Hepatocyte (in vitro differentiated cells): ENCODE measurements around the gene H2AZ1. TPM values are rescaled to one million over a fixed set of nuclear protein-coding genes. Genes with fewer than 3 reads are reported as not detected.

ENCODE experiments used
- DNase-seq: peaks from one replicate; pipeline ENCODE4 v3.0.0-alpha.2; 2016; ENCODE audit warnings: low spot score
- H2AFZ ChIP-seq: fragments of 200-600 bp; sonication (generic); 2 replicates; pipeline ENCODE4 v1.6.0; 2016; ENCODE audit warnings: antibody characterized with exemption, mild to moderate bottlenecking
- H3K27ac ChIP-seq: fragments of 200-600 bp; sonication (generic); 2 replicates; pipeline ENCODE4 v1.5.1; 2016; ENCODE audit warnings: mild to moderate bottlenecking
- H3K27me3 ChIP-seq: fragments of 200-600 bp; sonication (generic); 2 replicates; pipeline ENCODE4 v1.6.1; 2016
- H3K36me3 ChIP-seq: fragments of 200-600 bp; sonication (generic); replicated peaks from 2 replicates; pipeline ENCODE4 v1.5.1; 2016; ENCODE audit warnings: low read depth; ENCODE audit not compliant: insufficient read depth
- H3K4me1 ChIP-seq: fragments of 200-600 bp; sonication (generic); 2 replicates; pipeline ENCODE4 v1.5.1; 2016; ENCODE audit warnings: mild to moderate bottlenecking, moderate library complexity; ENCODE audit not compliant: insufficient read depth
- H3K4me2 ChIP-seq: fragments of 200-600 bp; sonication (generic); 2 replicates; pipeline ENCODE4 v1.6.0; 2016
- H3K4me3 ChIP-seq: fragments of 200-600 bp; sonication (generic); 2 replicates; pipeline ENCODE4 v1.5.1; 2016; ENCODE audit warnings: mild to moderate bottlenecking
- H3K79me2 ChIP-seq: fragments of 200-600 bp; sonication (generic); 2 replicates; pipeline ENCODE4 v1.6.0; 2017; ENCODE audit warnings: mild to moderate bottlenecking
- H3K9me2 ChIP-seq: fragments of 200-600 bp; sonication (generic); replicated peaks from 2 replicates; pipeline ENCODE4 v1.6.0; 2017; ENCODE audit warnings: mild to moderate bottlenecking; ENCODE audit not compliant: insufficient read depth
- H3K9me3 ChIP-seq: fragments of 200-600 bp; sonication (generic); 2 replicates; pipeline ENCODE4 v1.5.1; 2016; ENCODE audit warnings: low read depth, mild to moderate bottlenecking
- H4K20me1 ChIP-seq: fragments of 200-600 bp; sonication (generic); 2 replicates; pipeline ENCODE4 v1.6.0; 2016; ENCODE audit warnings: mild to moderate bottlenecking; ENCODE audit not compliant: insufficient read depth, poor library complexity, severe bottlenecking
- EZH2 ChIP-seq: fragments of 200-600 bp; sonication (generic); IDR thresholded peaks from 2 replicates; pipeline ENCODE4 v1.6.1; 2016; ENCODE audit warnings: antibody characterized with exemption, mild to moderate bottlenecking, borderline replicate concordance
- EZH2phosphoT487 ChIP-seq: fragments of 200-600 bp; sonication (generic); IDR thresholded peaks from one replicate; pipeline ENCODE4 v1.6.1; 2018; ENCODE audit warnings: antibody characterized with exemption, mild to moderate bottlenecking, low read depth, moderate library complexity; ENCODE audit not compliant: unreplicated experiment, severe bottlenecking
- WGBS: methylation state at CpG from one replicate; pipeline ENCODE4 v1.1.6; 2016; ENCODE audit warnings: low lambda C conversion rate; ENCODE audit errors: missing lambda C conversion rate; 5-methylcytosine and 5-hydroxymethylcytosine counted together
- polyA plus RNA-seq: library from polyadenylated mRNA; unstranded; fragments of >200 nt; fragmentation: Nextera tagmentation; extraction: Ambion mirVana; gene quantifications from 2 replicates; pipeline ENCODE4 v1.2.1, GENCODE V29; 2016
- total RNA-seq: library from RNA; depleted of rRNA; stranded (reverse); fragments of >200 nt; gene quantifications from 2 replicates; pipeline ENCODE4 v1.2.3, GENCODE V29; 2014
- TF ChIP-seq, protein P1 (sequence below): fragments of 200-600 bp; sonication (generic); IDR thresholded peaks from 2 replicates; pipeline ENCODE4 v1.5.1; 2016; ENCODE audit warnings: antibody characterized with exemption, mild to moderate bottlenecking; ENCODE audit not compliant: poor library complexity

Gene H2AZ1
- total and polyA plus RNA-seq, 2 experiments from 2014 or later = 339 to 363 TPM

DNA sequence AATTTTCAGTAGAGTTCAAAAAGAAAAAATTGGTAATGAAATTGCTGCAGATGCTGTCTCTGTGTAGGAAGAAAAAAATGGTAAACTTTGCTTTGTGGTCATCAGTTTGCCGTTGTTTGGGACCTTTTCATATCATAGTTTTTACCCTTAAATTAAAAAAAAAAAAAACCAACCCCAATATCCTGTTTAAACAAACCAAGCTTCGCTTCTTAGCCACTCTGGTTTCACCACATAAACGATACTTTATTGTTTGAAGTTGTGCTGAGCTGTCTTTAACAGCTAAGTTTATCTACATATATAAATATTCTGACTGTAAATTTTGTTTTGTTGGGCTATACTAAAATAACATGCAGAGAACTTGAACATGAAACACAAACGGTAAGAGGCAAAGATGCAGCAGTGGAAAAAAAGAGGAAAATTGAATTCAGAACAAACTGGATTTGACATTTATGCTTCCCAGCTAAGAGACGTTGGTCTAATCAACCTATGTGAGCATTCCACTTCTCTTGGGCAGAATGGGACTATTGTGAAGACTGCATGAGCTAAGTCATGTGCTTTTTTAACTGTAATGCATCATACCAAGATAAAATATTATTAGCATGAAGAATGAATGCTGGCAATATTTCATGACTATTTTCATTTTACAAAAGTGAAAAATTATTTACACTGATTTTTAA lies 15.7 kb upstream of the H2AZ1 start:
- no peaks in the 10 kb centered on the region for H4K20me1 ChIP-seq
- H3K79me2 ChIP-seq = no peaks in the 10 kb centered on the region
- no peaks in the 10 kb centered on the region for H3K9me2 ChIP-seq
- H3K4me2 ChIP-seq = no peak overlapping the region
- no peaks in the 10 kb centered on the region for H3K4me1 ChIP-seq
- no peak for DNase-seq
- no peaks in the 10 kb centered on the region for H3K9me3 ChIP-seq
- no peaks in the 10 kb centered on the region for H3K36me3 ChIP-seq
- no peak overlapping the region for H2AFZ ChIP-seq
- H3K4me3 ChIP-seq = no peak overlapping the region
- TF ChIP-seq EZH2 (no peak), EZH2phosphoT487 (no peak)
- TF ChIP-seq, protein P1, sequence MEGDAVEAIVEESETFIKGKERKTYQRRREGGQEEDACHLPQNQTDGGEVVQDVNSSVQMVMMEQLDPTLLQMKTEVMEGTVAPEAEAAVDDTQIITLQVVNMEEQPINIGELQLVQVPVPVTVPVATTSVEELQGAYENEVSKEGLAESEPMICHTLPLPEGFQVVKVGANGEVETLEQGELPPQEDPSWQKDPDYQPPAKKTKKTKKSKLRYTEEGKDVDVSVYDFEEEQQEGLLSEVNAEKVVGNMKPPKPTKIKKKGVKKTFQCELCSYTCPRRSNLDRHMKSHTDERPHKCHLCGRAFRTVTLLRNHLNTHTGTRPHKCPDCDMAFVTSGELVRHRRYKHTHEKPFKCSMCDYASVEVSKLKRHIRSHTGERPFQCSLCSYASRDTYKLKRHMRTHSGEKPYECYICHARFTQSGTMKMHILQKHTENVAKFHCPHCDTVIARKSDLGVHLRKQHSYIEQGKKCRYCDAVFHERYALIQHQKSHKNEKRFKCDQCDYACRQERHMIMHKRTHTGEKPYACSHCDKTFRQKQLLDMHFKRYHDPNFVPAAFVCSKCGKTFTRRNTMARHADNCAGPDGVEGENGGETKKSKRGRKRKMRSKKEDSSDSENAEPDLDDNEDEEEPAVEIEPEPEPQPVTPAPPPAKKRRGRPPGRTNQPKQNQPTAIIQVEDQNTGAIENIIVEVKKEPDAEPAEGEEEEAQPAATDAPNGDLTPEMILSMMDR = no peak
- H3K27ac ChIP-seq = no peak overlapping the region
- 63% methylated on average over 5 of the region's 5 CpGs for WGBS
- no peaks in the 10 kb centered on the region for H3K27me3 ChIP-seq

DNA sequence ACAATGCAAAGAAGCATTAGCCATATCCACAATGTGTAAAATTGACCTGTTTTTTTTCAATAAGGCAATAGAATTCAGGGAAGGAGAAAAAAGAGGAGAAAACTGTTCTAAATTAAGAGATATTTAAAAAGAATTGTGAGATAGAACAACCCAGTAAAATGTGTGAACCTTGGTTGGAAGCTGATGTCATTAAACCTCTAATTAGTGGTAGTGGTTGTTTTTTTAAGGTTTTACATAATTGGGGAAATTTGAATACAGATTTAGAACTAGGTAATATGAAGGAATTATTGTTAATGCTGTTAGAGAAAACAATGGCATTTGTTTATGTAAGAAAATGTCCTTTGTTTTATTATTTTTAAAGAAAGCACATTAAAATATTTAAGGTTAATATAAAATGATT lies 15.1 kb upstream of the H2AZ1 start:
- DNase-seq = no peak
- Histone ChIP-seq H3K4me2 (no peak overlapping the region), H2AFZ (no peak overlapping the region), H4K20me1 (no peaks in the 10 kb centered on the region), H3K9me3 (no peaks in the 10 kb centered on the region), H3K4me1 (no peaks in the 10 kb centered on the region), H3K27me3 (no peaks in the 10 kb centered on the region), H3K36me3 (no peaks in the 10 kb centered on the region), H3K9me2 (no peaks in the 10 kb centered on the region), H3K79me2 (no peaks in the 10 kb centered on the region), H3K27ac (no peak overlapping the region), H3K4me3 (no peak overlapping the region)
- TF ChIP-seq, protein P1 = no peak
- TF ChIP-seq EZH2phosphoT487 (no peak), EZH2 (no peak)

DNA sequence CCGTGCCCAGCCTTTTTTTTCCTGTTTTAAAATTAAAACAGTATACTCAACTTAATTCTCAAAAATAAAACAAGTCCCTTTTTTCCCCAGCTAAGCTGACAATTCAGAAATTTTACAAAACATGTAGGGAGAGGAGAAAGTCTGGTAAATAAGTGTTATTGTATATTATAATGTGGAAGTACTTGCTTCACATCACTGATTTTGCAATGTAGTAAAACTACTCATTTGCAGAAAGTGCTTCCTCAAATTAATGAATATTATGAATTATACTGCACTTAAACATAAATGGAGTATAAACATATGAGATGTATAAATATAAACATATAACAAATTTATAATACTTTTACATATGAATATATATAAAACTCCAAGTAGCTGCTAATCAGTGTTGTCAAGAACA lies 11.6 kb upstream of the H2AZ1 start:
- Histone ChIP-seq H3K4me2 (no peak overlapping the region), H3K9me2 (no peaks in the 10 kb centered on the region), H3K4me3 (no peak overlapping the region), H3K4me1 (no peaks in the 10 kb centered on the region), H3K27ac (no peak overlapping the region), H3K79me2 (no peaks in the 10 kb centered on the region), H2AFZ (no peak overlapping the region), H4K20me1 (no peaks in the 10 kb centered on the region), H3K27me3 (no peaks in the 10 kb centered on the region), H3K36me3 (no peaks in the 10 kb centered on the region), H3K9me3 (no peaks in the 10 kb centered on the region)
- 100% methylated on average over 1 of the region's 1 CpG for WGBS
- DNase-seq = no peak
- TF ChIP-seq, protein P1 = no peak
- TF ChIP-seq EZH2phosphoT487 (no peak), EZH2 (no peak)
